Tibial nerve (tissue), 4 donors: ENCODE data around the gene CCL5. TPM values are rescaled to one million over a fixed set of nuclear protein-coding genes. Genes with fewer than 3 reads are reported as not detected.

Source experiments
- DNase-seq, 2 donors: peaks; one replicate each; pipeline ENCODE4 v3.0.0-alpha.2; 2019; ENCODE audit warnings: low spot score in 2 of 2
- H3K27ac ChIP-seq, 4 donors: fragments of 200-600 bp; sonication (generic) in 3 of 4; one replicate each; pipeline ENCODE4 v1.5.1; 2017 to 2019; ENCODE audit warnings: mild to moderate bottlenecking in 1 of 4
- H3K27me3 ChIP-seq, 2 donors: fragments of 200-600 bp; sonication (generic) in 1 of 2; one replicate each; pipeline versions ENCODE4 v1.5.1 to v1.6.0; 2017 to 2019
- H3K36me3 ChIP-seq, 3 donors: fragments of 200-600 bp; sonication (generic); one replicate each; pipeline ENCODE4 v1.5.1; 2018 to 2019
- H3K4me1 ChIP-seq, 4 donors: fragments of 200-600 bp; sonication (generic) in 3 of 4; one replicate each; pipeline ENCODE4 v1.5.1; 2017 to 2019
- H3K4me3 ChIP-seq, 4 donors: fragments of 200-600 bp; sonication (generic) in 3 of 4; one replicate each; pipeline ENCODE4 v1.5.1; 2017 to 2019; ENCODE audit warnings: mild to moderate bottlenecking in 1 of 4, moderate library complexity in 1 of 4
- H3K9me3 ChIP-seq, 4 donors: fragments of 200-600 bp; sonication (generic) in 3 of 4; one replicate each; pipeline ENCODE4 v1.5.1; 2017 to 2019
- EP300 ChIP-seq, 2 donors: sonication (generic); formaldehyde crosslinking; IDR thresholded peaks; one replicate each; pipeline ENCODE4 v1.6.1; 2017; ENCODE audit warnings: antibody characterized with exemption in 2 of 2, mild to moderate bottlenecking in 1 of 2
- POLR2A ChIP-seq, 2 donors: fragments of 450-650 bp; IDR thresholded peaks; one replicate each; pipeline ENCODE4 v1.6.1; 2017; ENCODE audit warnings: antibody characterized with exemption in 2 of 2, mild to moderate bottlenecking in 2 of 2, moderate library complexity in 2 of 2
- WGBS, 2 donors: methylation state at CpG; one replicate each; pipeline ENCODE4 v1.1.5; 2018; 5-methylcytosine and 5-hydroxymethylcytosine counted together
- total RNA-seq, 4 donors: library from RNA; depleted of rRNA; stranded (reverse); fragments of >200 nt; gene quantifications; one replicate each; pipeline ENCODE4 v1.1.0, GENCODE V29; 2016
- TF ChIP-seq, protein P1 (sequence below), 5 experiments: fragments of 200-600 bp in 3 of 5; fragments of 450-650 bp in 2 of 5; sonication (generic) in 3 of 5; IDR thresholded peaks; one replicate each; pipeline ENCODE4 v1.5.1; 2016 to 2019; ENCODE audit warnings: antibody characterized with exemption in 5 of 5, mild to moderate bottlenecking in 3 of 5, moderate library complexity in 2 of 5

CCL5 gene
- total RNA-seq, 4 donors from 2014 or later = 1.1 to 3.8 (median 1.4) TPM; not detected in 1

DNA sequence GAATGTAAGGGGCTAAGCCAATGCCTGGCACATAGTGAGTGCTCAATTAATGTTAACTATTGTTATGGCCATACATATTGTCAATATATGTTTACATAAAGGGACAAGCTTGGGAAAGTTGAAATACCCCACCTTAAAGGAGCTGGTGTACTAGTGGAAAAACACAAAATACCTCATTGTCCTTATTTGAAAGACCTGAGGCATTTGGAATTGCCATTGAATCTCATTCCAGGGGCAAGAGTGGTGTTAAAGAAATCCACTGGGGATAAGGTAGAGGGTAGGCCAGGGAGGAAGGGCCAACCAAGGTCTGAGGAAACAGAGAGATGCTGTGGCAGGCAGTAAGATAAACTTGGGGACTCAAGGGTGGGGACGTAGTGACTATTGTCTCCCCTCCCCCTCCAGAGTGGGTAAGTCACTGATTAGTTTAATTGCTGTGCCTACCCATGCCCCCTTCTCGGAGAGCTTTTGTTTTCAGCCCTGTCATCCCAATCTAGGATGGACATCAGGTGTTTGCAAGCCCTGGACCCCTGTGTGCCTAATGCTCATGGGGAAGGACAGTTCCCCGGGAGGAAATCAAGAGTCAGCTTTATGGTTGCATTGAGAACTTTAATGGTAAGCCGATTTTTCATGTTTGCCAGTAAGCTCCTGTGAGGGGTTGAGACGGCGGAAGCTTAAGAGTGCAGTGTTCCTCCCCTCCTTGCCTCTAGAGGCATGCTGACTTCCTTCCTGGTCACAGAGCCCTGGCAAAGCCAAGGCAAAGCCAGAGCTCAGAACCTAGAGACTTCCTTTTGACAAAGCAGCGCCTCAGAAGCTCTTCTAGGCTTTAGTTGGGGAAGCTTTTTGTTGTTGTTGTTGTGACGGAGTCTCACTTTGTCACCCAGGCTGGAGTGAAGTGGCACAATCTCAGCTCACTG is 9.0 kb downstream of the CCL5 start:
- DNase-seq = no peak
- TF ChIP-seq POLR2A (IDR thresholded peaks at IDR 0.05) = no peak
- TF ChIP-seq, protein P1, sequence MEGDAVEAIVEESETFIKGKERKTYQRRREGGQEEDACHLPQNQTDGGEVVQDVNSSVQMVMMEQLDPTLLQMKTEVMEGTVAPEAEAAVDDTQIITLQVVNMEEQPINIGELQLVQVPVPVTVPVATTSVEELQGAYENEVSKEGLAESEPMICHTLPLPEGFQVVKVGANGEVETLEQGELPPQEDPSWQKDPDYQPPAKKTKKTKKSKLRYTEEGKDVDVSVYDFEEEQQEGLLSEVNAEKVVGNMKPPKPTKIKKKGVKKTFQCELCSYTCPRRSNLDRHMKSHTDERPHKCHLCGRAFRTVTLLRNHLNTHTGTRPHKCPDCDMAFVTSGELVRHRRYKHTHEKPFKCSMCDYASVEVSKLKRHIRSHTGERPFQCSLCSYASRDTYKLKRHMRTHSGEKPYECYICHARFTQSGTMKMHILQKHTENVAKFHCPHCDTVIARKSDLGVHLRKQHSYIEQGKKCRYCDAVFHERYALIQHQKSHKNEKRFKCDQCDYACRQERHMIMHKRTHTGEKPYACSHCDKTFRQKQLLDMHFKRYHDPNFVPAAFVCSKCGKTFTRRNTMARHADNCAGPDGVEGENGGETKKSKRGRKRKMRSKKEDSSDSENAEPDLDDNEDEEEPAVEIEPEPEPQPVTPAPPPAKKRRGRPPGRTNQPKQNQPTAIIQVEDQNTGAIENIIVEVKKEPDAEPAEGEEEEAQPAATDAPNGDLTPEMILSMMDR (IDR thresholded peaks at IDR 0.05) = no peak
- no peak for TF ChIP-seq EP300 (IDR thresholded peaks at IDR 0.05)
- 69 to 73% methylated on average over 8 of the region's 8 CpGs for WGBS, 2 donors
- Histone ChIP-seq H3K4me1 (peaks cover 0 to under 1% (median 0%) of the 10 kb centered on the region in 4 donors), H3K4me3 (no peak overlapping the region), H3K9me3 (no peaks in the 10 kb centered on the region), H3K36me3 (no peaks in the 10 kb centered on the region), H3K27ac (no peak overlapping the region), H3K27me3 (no peaks in the 10 kb centered on the region)

DNA sequence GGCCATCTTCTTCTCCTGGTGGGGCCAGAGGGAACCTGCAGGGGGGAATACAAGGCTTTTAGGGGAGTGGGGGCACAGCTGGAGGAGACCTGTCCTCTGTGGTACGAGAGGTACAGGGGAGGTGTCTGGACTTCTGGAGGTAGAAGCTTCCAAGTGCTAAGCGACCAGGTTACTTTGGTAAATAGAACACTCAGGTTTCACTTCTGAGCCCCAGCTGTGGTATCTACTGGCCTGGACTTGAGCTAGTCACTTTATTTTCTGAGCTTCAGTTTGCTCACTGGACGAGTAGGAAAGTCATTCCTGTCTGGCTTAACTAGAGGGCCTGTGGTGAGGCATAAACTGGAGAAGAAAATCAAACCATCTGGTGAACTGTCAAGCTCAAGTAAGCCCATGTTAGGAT is 11.4 kb downstream of the CCL5 start, which contains the start of gene HEATR9:
HEATR9 (minus strand) TSS at position 155 of the 400 bp plus-strand sequence; CDS start at position 6, 149 bp downstream.
- Histone ChIP-seq H3K9me3 (no peaks in the 10 kb centered on the region), H3K27me3 (no peaks in the 10 kb centered on the region), H3K36me3 (peaks cover 0 to 6% (median 0%) of the 10 kb centered on the region in 3 donors), H3K27ac (no peak within 1 kb of the TSS), H3K4me1 (peaks cover 0 to 2% (median 0%) of the 10 kb centered on the region in 4 donors), H3K4me3 (no peak within 1 kb of the TSS)
- WGBS, 2 donors = 72 to 80% methylated on average over 3 of the region's 3 CpGs
- TF ChIP-seq, protein P1 (IDR thresholded peaks at IDR 0.05) = no peak
- TF ChIP-seq EP300 (IDR thresholded peaks at IDR 0.05) (no peak), POLR2A (IDR thresholded peaks at IDR 0.05) (no peak)
- DNase-seq = no peak

DNA sequence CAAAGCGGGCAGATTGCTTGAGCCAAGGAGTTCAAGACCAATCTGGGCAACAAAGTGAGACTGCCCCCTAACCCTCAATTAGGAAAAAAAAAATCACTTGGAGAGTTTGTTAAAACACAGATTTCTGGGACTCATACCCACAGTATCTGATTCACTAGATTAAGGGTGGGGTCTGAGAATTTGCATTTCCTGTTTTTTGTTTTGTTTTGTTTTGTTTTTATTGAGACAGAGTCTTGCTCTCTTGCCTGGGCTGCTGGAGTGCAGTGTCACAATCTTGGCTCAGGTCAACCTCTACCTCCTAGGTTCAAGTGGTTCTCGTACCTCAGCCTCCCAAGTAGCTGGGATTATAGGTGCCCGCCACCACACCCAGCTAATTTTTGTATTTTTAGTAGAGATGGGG is 12.6 kb downstream of the CCL5 start:
- no peak for DNase-seq
- Histone ChIP-seq H3K4me1 (peaks cover 0 to 2% (median 0%) of the 10 kb centered on the region in 4 donors), H3K27ac (no peak overlapping the region), H3K4me3 (no peak overlapping the region), H3K27me3 (no peaks in the 10 kb centered on the region), H3K36me3 (peaks cover 0 to 6% (median 0%) of the 10 kb centered on the region in 3 donors), H3K9me3 (no peaks in the 10 kb centered on the region)
- 95 to 97% methylated on average over 3 of the region's 3 CpGs for WGBS, 2 donors
- TF ChIP-seq POLR2A (IDR thresholded peaks at IDR 0.05) (no peak), EP300 (IDR thresholded peaks at IDR 0.05) (no peak)
- TF ChIP-seq, protein P1 (IDR thresholded peaks at IDR 0.05) = no peak

DNA sequence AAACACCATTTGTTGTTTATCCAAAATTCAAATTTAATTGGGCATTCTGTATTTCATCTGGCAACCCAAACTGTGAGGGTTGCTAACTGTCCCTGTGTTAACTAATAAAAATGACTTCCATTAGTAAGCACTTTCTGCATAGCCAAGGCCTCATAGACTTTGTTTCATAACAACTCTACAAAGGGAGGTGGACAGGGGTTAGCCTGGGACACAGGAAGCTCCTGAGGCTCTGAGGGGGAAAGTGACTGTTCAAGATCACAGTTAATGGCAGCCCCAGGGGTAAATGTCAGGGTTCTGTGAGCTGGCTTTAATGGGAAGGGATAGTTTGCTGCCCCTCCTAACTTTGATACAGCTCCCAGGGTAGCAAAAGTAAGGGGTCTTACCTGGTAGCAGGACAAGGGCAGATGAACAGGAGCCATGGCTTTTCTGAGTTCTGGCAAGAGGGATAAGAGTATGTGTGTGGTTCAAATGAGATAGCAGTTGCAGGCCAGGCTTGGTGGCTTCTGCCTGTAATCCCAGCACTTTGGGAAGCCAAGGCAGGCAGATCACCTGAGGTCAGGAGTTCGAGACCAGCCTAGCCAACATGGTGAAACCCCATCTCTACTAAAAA is 13.7 kb downstream of the CCL5 start:
- WGBS, 2 donors = 93% methylated on average over 1 of the region's 1 CpG
- Histone ChIP-seq H3K27ac (no peak overlapping the region), H3K27me3 (no peaks in the 10 kb centered on the region), H3K4me3 (no peak overlapping the region), H3K9me3 (no peaks in the 10 kb centered on the region), H3K36me3 (peaks cover 0 to 6% (median 0%) of the 10 kb centered on the region in 3 donors), H3K4me1 (peaks cover 0 to 2% (median 0%) of the 10 kb centered on the region in 4 donors)
- TF ChIP-seq POLR2A (IDR thresholded peaks at IDR 0.05) (no peak), EP300 (IDR thresholded peaks at IDR 0.05) (no peak)
- TF ChIP-seq, protein P1 (IDR thresholded peaks at IDR 0.05) = no peak
- DNase-seq = no peak
